ENCODE measurements around the gene PMIS2.

Gene PMIS2

DNA sequence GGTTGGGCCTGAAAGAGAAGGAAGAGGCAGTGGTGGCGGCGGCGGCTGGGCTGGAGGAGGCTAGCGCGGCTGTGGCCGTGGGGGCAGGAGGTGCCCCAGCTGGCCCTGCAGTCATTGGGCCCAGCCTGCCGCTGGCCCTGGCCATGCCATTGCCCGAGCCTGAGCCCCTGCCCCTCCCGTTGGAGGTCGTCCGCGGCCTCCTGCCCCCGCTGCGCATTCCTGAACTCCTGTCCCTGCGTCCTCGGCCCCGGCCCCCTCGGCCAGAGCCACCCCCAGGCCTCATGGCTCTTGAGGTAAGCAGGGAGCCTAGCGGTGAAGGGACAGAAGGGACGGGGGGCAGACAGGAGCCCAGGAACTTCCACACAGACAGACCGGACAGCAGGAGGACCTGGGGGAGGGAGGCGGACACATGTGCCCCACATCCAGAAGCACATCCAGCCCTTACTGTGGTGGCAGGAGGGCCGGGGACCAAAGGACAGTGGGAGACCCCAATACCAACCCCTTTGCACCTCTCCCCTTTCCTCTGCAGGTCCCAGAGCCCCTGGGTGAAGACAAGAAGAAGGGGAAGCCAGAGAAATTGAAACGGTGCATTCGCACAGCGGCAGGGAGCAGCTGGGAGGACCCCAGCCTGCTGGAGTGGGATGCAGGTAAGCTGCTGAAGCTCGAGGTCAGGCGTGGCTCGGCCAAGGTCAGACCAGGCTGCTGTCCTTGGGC is 47.9 kb downstream of the PMIS2 start:
- no peak for DNase-seq

DNA sequence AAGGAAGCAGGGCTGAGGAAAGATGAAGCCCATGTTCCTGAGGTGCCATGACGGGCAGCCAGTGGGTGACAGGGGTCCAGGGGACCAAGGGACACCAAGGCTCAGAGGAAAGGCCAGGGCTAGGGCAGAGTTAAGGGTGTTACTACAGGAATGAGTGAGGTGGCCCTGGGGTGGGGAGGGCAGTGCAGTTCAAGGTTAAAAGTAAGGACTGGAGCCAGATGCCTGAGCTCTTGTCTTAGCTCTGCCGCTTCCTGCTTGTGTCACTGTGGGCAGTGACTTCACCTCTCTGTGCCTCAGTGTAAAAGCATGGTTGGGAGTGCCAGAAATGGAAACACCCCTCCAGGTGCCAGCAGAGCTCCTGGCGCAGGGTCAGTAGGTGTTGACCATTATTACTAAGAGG is 50.7 kb downstream of the PMIS2 start:
- no peak for DNase-seq

Data from central memory CD4-positive, alpha-beta T cell (primary cell).